AG04449 (cell line): ENCODE data around the gene ALPI.
"Not testable (repeated sequence)": the region's sequence is repeated elsewhere in the genome, so short reads cannot be mapped to it uniquely, and the experiment has no call there.

Experiments
- CTCF ChIA-PET: fragments of 350-600 bp; formaldehyde crosslinking; extraction: SDS; loops from one replicate; lab custom pipeline; 2021; ENCODE audit warnings: antibody characterized with exemption; lab: Yijun Ruan, JAX
- POLR2A ChIA-PET: fragments of 400-600, 350-600 bp; formaldehyde crosslinking; extraction: SDS; loops from one replicate; lab custom pipeline; 2020; ENCODE audit warnings: antibody characterized with exemption, inconsistent platforms; lab: Yijun Ruan, JAX
- DNase-seq: peaks from one replicate; pipeline ENCODE4 v3.0.0-alpha.2; 2010; ENCODE audit warnings: low read depth, low spot score
- H3K4me3 ChIP-seq: 2 replicates; pipeline ENCODE4 v1.5.1; 2011; ENCODE audit warnings: low read depth, mild to moderate bottlenecking, control low read depth, low read length
- TF ChIP-seq, protein P1 (sequence below): IDR thresholded peaks from one replicate; pipeline ENCODE4 v1.5.1; 2011; ENCODE audit warnings: mild to moderate bottlenecking, moderate library complexity, low read length, control low read depth, inconsistent platforms; ENCODE audit not compliant: insufficient read depth; ENCODE audit errors: missing control alignments

Gene ALPI

DNA sequence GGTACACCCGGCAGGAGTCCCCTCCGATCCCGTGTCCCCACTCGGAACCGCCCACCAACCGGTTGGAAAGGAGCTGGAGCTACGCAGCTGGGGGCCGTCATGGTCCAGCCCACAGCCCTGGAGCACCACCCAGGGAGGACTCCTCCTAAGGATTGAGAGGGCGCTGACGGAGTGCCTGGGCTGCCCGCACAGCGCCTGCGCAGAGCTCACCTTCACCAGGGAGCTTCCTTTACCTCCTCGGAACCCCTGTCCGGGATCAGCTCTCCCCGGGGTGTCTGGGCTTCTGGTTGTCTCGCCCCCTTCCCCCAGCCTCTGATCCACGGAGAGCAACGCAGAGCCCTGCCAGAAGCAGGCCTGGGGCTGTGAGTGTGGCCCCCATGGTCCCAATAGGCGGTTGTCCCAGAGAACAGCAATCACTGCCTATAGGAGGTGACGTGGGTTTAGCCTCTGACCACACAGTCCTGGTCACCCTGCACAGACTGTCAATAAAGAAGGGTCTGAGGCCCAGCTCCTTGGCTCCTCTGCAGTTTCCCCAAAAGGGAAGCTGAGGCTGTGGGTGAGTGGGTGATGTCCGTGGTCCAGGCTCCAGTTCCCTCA lies 34.7 kb upstream of the ALPI start:
- ChIA-PET POLR2A (no interaction called here), CTCF (no interaction called here)
- no peak for DNase-seq
- no peak overlapping the region for H3K4me3 ChIP-seq
- TF ChIP-seq, protein P1, sequence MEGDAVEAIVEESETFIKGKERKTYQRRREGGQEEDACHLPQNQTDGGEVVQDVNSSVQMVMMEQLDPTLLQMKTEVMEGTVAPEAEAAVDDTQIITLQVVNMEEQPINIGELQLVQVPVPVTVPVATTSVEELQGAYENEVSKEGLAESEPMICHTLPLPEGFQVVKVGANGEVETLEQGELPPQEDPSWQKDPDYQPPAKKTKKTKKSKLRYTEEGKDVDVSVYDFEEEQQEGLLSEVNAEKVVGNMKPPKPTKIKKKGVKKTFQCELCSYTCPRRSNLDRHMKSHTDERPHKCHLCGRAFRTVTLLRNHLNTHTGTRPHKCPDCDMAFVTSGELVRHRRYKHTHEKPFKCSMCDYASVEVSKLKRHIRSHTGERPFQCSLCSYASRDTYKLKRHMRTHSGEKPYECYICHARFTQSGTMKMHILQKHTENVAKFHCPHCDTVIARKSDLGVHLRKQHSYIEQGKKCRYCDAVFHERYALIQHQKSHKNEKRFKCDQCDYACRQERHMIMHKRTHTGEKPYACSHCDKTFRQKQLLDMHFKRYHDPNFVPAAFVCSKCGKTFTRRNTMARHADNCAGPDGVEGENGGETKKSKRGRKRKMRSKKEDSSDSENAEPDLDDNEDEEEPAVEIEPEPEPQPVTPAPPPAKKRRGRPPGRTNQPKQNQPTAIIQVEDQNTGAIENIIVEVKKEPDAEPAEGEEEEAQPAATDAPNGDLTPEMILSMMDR = no peak

DNA sequence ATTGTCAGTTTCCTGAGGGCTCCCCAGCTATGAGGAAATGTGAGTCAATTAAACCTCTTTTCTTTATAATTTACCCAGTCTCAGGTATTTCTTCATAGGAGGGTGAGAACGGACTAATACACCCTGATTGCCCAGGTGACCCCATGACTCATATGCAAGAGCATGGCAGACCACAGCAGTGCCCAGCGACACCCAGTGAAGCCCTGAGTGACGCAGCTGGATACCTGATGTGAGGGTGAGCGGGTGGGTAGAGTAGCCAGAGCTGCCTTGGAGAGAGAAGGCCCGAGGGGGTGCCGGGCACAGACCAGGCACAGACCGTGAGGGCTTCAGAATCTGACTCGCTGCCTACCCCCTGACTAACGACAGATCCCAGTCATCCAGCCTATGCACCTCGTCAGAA lies 33.9 kb upstream of the ALPI start:
- ChIA-PET CTCF (no interaction called here), POLR2A (no interaction called here)
- no peak for DNase-seq
- no peak overlapping the region for H3K4me3 ChIP-seq
- TF ChIP-seq, protein P1 = no peak

DNA sequence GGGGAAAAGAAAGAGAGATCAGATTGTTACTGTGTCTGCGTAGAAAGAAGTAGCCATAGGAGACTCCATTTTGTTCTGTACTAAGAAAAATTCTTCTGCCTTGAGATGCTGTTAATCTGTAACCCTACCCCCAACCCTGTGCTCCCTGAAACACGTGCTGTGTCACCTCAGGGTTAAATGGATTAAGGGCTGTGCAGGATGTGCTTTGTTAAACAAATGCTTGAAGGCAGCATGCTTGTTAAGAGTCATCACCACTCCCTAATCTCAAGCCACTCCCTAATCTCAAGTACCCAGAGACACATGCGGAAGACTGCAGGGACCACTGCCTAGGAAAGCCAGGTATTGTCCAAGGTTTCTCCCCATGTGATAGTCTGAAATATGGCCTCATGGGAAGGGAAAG lies 33.0 kb upstream of the ALPI start:
- CTCF ChIA-PET, DNase-seq, POLR2A ChIA-PET, H3K4me3 ChIP-seq: not testable (repeated sequence)

DNA sequence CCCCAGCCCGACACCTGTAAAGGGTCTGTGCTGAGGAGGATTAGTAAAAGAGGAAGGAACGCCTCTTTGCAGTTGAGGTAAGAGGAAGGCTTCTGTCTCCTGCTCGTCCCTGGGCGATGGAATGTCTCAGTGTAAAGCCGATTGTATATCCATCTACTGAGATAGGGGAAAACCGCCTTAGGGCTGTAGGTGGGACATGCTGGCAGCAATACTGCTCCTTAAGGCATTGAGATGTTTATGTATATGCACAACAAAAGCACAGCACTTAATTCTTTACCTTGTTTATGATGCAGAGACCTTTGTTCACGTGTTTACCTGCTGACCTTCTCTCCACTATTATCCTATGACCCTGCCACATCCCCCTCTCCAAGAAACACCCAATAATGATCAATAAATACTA lies 32.5 kb upstream of the ALPI start:
- POLR2A ChIA-PET, CTCF ChIA-PET, H3K4me3 ChIP-seq, DNase-seq: not testable (repeated sequence)

DNA sequence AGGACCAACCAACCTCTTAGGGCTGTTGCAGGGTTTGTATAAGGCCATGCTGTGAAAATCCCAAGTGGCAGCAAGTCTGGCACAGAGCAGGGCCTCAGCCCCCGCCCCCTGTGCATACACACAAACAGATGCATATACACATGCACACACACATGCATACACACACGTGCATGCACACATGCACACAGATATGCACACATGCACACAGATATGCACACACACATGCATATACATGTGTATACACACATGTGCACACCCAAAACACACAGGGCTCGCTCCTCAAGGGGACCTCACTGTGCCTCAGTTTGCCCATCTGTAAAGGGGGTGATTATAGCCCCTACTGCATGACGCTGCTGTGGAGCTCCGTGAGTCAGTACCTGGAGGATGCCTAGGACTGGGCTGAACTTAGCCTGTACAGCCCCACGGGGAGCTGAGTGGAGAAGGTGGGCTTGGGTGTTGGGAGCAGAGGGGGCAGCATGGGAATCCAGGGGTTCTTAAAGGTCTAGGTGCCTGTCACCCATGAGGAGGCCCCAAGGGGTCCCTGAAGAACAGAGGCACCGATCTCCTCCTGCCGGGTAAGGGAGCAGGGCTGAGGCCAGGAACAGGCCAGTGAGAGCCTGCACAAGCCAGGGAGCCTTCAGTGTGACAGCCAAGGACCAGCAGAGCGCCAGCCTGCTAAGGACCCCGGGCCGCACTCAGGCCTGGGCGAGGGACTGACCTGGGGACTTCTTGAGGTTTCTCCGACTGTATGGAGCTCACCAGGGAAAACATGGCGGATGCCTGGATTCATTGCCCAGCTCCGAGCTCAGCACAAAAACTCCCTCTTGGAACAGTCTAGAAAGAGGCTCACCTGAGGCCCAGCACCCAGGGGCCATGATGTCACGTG lies 24.0 kb upstream of the ALPI start:
- H3K4me3 ChIP-seq = no peak overlapping the region
- ChIA-PET CTCF (no interaction called here), POLR2A (no interaction called here)
- TF ChIP-seq, protein P1 = no peak
- DNase-seq = no peak

DNA sequence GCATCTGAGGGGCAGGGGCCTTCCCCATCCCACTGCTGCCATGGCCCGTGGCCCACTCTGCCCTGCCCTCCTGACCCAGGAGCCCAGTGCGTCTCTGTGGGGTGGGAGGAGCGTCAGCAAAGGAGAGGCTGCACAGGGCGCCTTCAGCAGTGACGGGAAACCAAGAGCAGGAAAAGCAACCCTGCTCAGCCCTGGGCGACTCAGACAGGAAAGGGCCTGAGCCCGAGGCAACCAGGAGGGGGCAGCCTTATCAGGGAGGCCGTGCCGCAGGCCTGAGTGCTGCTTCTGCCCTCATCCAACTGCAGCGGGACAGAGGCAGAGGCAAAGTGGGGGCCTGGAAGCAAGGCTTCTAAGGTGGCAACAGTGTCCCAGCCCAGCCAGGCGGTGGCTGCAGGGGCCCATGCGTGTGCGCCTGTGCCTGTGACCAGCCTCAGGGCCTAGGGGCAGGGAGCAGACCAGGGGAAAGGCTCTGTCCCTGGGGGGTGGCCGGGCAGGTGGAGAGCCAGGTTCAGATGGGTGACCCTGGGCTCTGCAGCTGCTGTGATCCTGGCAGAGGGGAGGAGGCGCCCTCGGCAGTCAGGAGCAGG lies 23.3 kb upstream of the ALPI start:
- POLR2A ChIA-PET = no interaction called here
- DNase-seq = no peak
- no peak overlapping the region for H3K4me3 ChIP-seq

DNA sequence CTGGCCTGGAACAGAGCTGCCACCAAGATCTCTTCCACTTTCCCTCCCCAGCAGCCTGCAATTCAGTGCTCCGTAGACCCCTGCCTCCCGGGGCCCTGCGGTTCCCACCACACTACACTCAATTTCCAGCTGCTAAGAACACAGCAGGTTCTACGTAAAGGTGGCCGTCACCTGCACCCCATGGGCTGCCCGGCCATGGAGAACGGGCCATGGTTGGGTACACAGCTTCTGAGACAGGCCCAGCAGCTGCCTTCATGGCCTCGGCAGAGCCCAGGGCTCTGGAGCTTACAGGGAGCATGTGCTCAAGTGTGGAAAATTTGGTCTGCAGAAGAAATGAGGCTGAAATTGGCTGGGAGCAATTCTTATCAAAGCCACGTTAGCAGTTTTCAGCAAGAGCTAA lies 22.3 kb upstream of the ALPI start:
- H3K4me3 ChIP-seq, CTCF ChIA-PET, DNase-seq, POLR2A ChIA-PET: not testable (repeated sequence)

More for the DNA sequence above, 23.3 kb upstream of the ALPI start:
- TF ChIP-seq, protein P1 = no peak
- CTCF ChIA-PET = no interaction called here
